ENCODE measurements around the gene ARFGAP1. TPM values are rescaled to one million over a fixed set of nuclear protein-coding genes. Genes with fewer than 3 reads are reported as not detected.

Gene ARFGAP1
- total and polyA plus RNA-seq, 3 experiments from 2014 or later = 22.7 to 77.5 (median 71.0) TPM

GRCh38 chr20:63290136-63290676, 17.6 kb downstream of the ARFGAP1 start:
- CTCF ChIA-PET = no interaction called here
- POLR2A ChIA-PET = no interaction called here
- no peak overlapping the region for H3K4me3 Mint-ChIP-seq

GRCh38 chr20:63290677-63291472, 18.3 kb downstream of the ARFGAP1 start:
- peaks cover 0 to 27% (median 0%) of the 10 kb centered on the region in 3 donors for H3K36me3 Mint-ChIP-seq
- H3K4me3 ChIP-seq (ENCODE audit: low read length) = no peak overlapping the region
- no peaks in the 10 kb centered on the region for H3K27me3 ChIP-seq (ENCODE audit: insufficient read depth, low read length, poor library complexity, severe bottlenecking)
- no peaks in the 10 kb centered on the region for H3K36me3 ChIP-seq (ENCODE audit: insufficient read depth, low read length)
- H3K27ac Mint-ChIP-seq = no peak overlapping the region
- H3K4me1 ChIP-seq (ENCODE audit: insufficient read depth, low read length) = peaks cover 9% of the 10 kb centered on the region
- no peaks in the 10 kb centered on the region for H3K9me3 Mint-ChIP-seq
- no peaks in the 10 kb centered on the region for H3K9me3 ChIP-seq (ENCODE audit: low read length)
- POLR2A ChIA-PET = no interaction called here
- peaks cover 6 to 12% (median 12%) of the 10 kb centered on the region in 3 donors for H3K4me1 Mint-ChIP-seq
- CTCF ChIA-PET = interaction anchor here (2.5 kb wide), 1 partner anchor 68 kb away, joined by 11 read pairs; no protein-coding TSS in a partner anchor
- H3K27me3 Mint-ChIP-seq = peaks cover 0 to 13% of the 10 kb centered on the region in 2 donors
- no peak overlapping the region for H3K27ac ChIP-seq (ENCODE audit: low read depth, low read length)
- H3K4me3 Mint-ChIP-seq = peak overlapping the region in 1 of 7 donors; percentile 82
- DNase-seq = peak; percentile 38 to 64 (median 50)

More at GRCh38 chr20:63290136-63290676, 17.6 kb downstream of the ARFGAP1 start:
- Mint-ChIP-seq H3K4me1 (peaks cover 1 to 5% (median 5%) of the 10 kb centered on the region in 3 donors), H3K27me3 (peaks cover 0 to 6% of the 10 kb centered on the region in 2 donors), H3K27ac (peak overlapping the region in 1 of 8 donors; percentile 50), H3K36me3 (peaks cover 0 to 32% (median 0%) of the 10 kb centered on the region in 3 donors), H3K9me3 (no peaks in the 10 kb centered on the region)
- Histone ChIP-seq H3K4me1 (ENCODE audit: insufficient read depth, low read length) (peaks cover 2% of the 10 kb centered on the region), H3K9me3 (ENCODE audit: low read length) (no peaks in the 10 kb centered on the region), H3K27me3 (ENCODE audit: insufficient read depth, low read length, poor library complexity, severe bottlenecking) (no peaks in the 10 kb centered on the region), H3K27ac (ENCODE audit: low read depth, low read length) (no peak overlapping the region), H3K4me3 (ENCODE audit: low read length) (no peak overlapping the region), H3K36me3 (ENCODE audit: insufficient read depth, low read length) (no peaks in the 10 kb centered on the region)
- no peak for DNase-seq

GRCh38 chr20:63291811-63292210, 19.2 kb downstream of the ARFGAP1 start:
- peaks cover 6 to 15% (median 13%) of the 10 kb centered on the region in 3 donors for H3K4me1 Mint-ChIP-seq
- H3K9me3 Mint-ChIP-seq = no peaks in the 10 kb centered on the region
- H3K27me3 Mint-ChIP-seq = peaks cover 0 to 15% of the 10 kb centered on the region in 2 donors
- H3K36me3 Mint-ChIP-seq = peaks cover 0 to 21% (median 0%) of the 10 kb centered on the region in 3 donors
- H3K27ac Mint-ChIP-seq = no peak overlapping the region
- no peak for DNase-seq
- Histone ChIP-seq H3K4me3 (ENCODE audit: low read length) (no peak overlapping the region), H3K36me3 (ENCODE audit: insufficient read depth, low read length) (no peaks in the 10 kb centered on the region), H3K4me1 (ENCODE audit: insufficient read depth, low read length) (peaks cover 12% of the 10 kb centered on the region), H3K9me3 (ENCODE audit: low read length) (no peaks in the 10 kb centered on the region), H3K27me3 (ENCODE audit: insufficient read depth, low read length, poor library complexity, severe bottlenecking) (no peaks in the 10 kb centered on the region), H3K27ac (ENCODE audit: low read depth, low read length) (no peak overlapping the region)
- no peak overlapping the region for H3K4me3 Mint-ChIP-seq
- ChIA-PET CTCF (interaction anchor here (2.5 kb wide), 1 partner anchor 69 kb away, joined by 11 read pairs; no protein-coding TSS in a partner anchor), POLR2A (no interaction called here)

GRCh38 chr20:63292292-63292701, 19.7 kb downstream of the ARFGAP1 start:
- CTCF ChIA-PET = interaction anchor here (2.5 kb wide), 1 partner anchor 69 kb away, joined by 11 read pairs; no protein-coding TSS in a partner anchor

GRCh38 chr20:63292904-63293303, 20.3 kb downstream of the ARFGAP1 start, which contains the start of gene COL20A1:
Gene COL20A1 (plus strand): TSS chr20:63293186. CDS start chr20:63295108, 1,922 bp downstream.
- H3K4me3 Mint-ChIP-seq = no peak within 1 kb of the TSS
- peak within 1 kb of the TSS in 1 of 8 donors; percentile 50 for H3K27ac Mint-ChIP-seq
- Histone ChIP-seq H3K4me1 (ENCODE audit: insufficient read depth, low read length) (peaks cover 12% of the 10 kb centered on the region), H3K36me3 (ENCODE audit: insufficient read depth, low read length) (no peaks in the 10 kb centered on the region), H3K9me3 (ENCODE audit: low read length) (no peaks in the 10 kb centered on the region), H3K27ac (ENCODE audit: low read depth, low read length) (no peak within 1 kb of the TSS), H3K4me3 (ENCODE audit: low read length) (no peak within 1 kb of the TSS), H3K27me3 (ENCODE audit: insufficient read depth, low read length, poor library complexity, severe bottlenecking) (no peaks in the 10 kb centered on the region)
- DNase-seq = no peak
- H3K4me1 Mint-ChIP-seq = peaks cover 6 to 15% (median 13%) of the 10 kb centered on the region in 3 donors
- POLR2A ChIA-PET = no interaction called here
- no peaks in the 10 kb centered on the region for H3K9me3 Mint-ChIP-seq
- CTCF ChIA-PET = interaction anchor here (2.5 kb wide), 1 partner anchor 70 kb away, joined by 11 read pairs; no protein-coding TSS in a partner anchor
- peaks cover 0 to 17% of the 10 kb centered on the region in 2 donors for H3K27me3 Mint-ChIP-seq
- H3K36me3 Mint-ChIP-seq = peaks cover 0 to 12% (median 0%) of the 10 kb centered on the region in 3 donors

More at GRCh38 chr20:63292292-63292701, 19.7 kb downstream of the ARFGAP1 start:
- DNase-seq = no peak
- no peaks in the 10 kb centered on the region for H3K27me3 ChIP-seq (ENCODE audit: insufficient read depth, low read length, poor library complexity, severe bottlenecking)
- Mint-ChIP-seq H3K27me3 (peaks cover 0 to 15% of the 10 kb centered on the region in 2 donors), H3K27ac (no peak overlapping the region), H3K9me3 (no peaks in the 10 kb centered on the region), H3K4me3 (no peak overlapping the region), H3K4me1 (peaks cover 6 to 15% (median 13%) of the 10 kb centered on the region in 3 donors), H3K36me3 (peaks cover 0 to 17% (median 0%) of the 10 kb centered on the region in 3 donors)
- no peaks in the 10 kb centered on the region for H3K36me3 ChIP-seq (ENCODE audit: insufficient read depth, low read length)
- no peak overlapping the region for H3K4me3 ChIP-seq (ENCODE audit: low read length)
- H3K27ac ChIP-seq (ENCODE audit: low read depth, low read length) = no peak overlapping the region
- H3K9me3 ChIP-seq (ENCODE audit: low read length) = no peaks in the 10 kb centered on the region
- peaks cover 12% of the 10 kb centered on the region for H3K4me1 ChIP-seq (ENCODE audit: insufficient read depth, low read length)
- POLR2A ChIA-PET = no interaction called here

- Histone ChIP-seq H3K27me3 (ENCODE audit: insufficient read depth, low read length, poor library complexity, severe bottlenecking) (no peaks in the 10 kb centered on the region), H3K27ac (ENCODE audit: low read depth, low read length) (no peak overlapping the region), H3K36me3 (ENCODE audit: insufficient read depth, low read length) (no peaks in the 10 kb centered on the region), H3K4me3 (ENCODE audit: low read length) (no peak overlapping the region), H3K4me1 (ENCODE audit: insufficient read depth, low read length) (peaks cover 12% of the 10 kb centered on the region), H3K9me3 (ENCODE audit: low read length) (no peaks in the 10 kb centered on the region)
- Mint-ChIP-seq H3K27ac (peak overlapping the region in 1 of 8 donors; percentile 50), H3K9me3 (no peaks in the 10 kb centered on the region), H3K36me3 (peaks cover 0 to 7% (median 0%) of the 10 kb centered on the region in 3 donors), H3K4me1 (peaks cover 6 to 15% (median 13%) of the 10 kb centered on the region in 3 donors), H3K27me3 (peaks cover 0 to 22% of the 10 kb centered on the region in 2 donors), H3K4me3 (no peak overlapping the region)
- CTCF ChIA-PET = no interaction called here
- POLR2A ChIA-PET = no interaction called here
- DNase-seq = no peak
Measured at GRCh38 chr20:63293456-63293855, 20.8 kb downstream of the ARFGAP1 start.

- Histone ChIP-seq H3K27me3 (ENCODE audit: insufficient read depth, low read length, poor library complexity, severe bottlenecking) (no peaks in the 10 kb centered on the region), H3K9me3 (ENCODE audit: low read length) (no peaks in the 10 kb centered on the region), H3K4me3 (ENCODE audit: low read length) (no peak overlapping the region), H3K36me3 (ENCODE audit: insufficient read depth, low read length) (no peaks in the 10 kb centered on the region), H3K27ac (ENCODE audit: low read depth, low read length) (no peak overlapping the region), H3K4me1 (ENCODE audit: insufficient read depth, low read length) (peaks cover 12% of the 10 kb centered on the region)
- POLR2A ChIA-PET = no interaction called here
- H3K27ac Mint-ChIP-seq = peak overlapping the region in 1 of 8 donors; percentile 50
- H3K9me3 Mint-ChIP-seq = no peaks in the 10 kb centered on the region
- H3K27me3 Mint-ChIP-seq = peaks cover 3 to 27% of the 10 kb centered on the region in 2 donors
- H3K36me3 Mint-ChIP-seq = peaks cover 0 to 3% (median 0%) of the 10 kb centered on the region in 3 donors
- no peak for DNase-seq
- H3K4me3 Mint-ChIP-seq = no peak overlapping the region
- CTCF ChIA-PET = no interaction called here
- peaks cover 6 to 15% (median 13%) of the 10 kb centered on the region in 3 donors for H3K4me1 Mint-ChIP-seq
Measured at GRCh38 chr20:63293871-63294535, 21.4 kb downstream of the ARFGAP1 start.
